Liver (tissue), 9 donors: Measurements from ENCODE around the gene NOP9. TPM values are rescaled to one million over a fixed set of nuclear protein-coding genes. Genes with fewer than 3 reads are reported as not detected.

ENCODE experiments used
- DNase-seq: peaks from one replicate; pipeline ENCODE4 v3.0.0-alpha.2; 2017; ENCODE audit warnings: low spot score
- H3K27ac ChIP-seq, 2 donors: one replicate each; pipeline ENCODE4 v1.7.0; 2013; ENCODE audit warnings: inconsistent platforms in 2 of 2, low read length in 2 of 2, control low read depth in 1 of 2, low read depth in 1 of 2, mild to moderate bottlenecking in 1 of 2
- H3K27me3 ChIP-seq, 4 donors: one replicate each; pipeline versions ENCODE4 v1.6.1 to v1.7.0; 2013; ENCODE audit warnings: low read length in 3 of 4, inconsistent platforms in 1 of 4, mild to moderate bottlenecking in 1 of 4, moderate library complexity in 1 of 4; ENCODE audit not compliant: control insufficient read depth in 4 of 4, insufficient read depth in 4 of 4
- H3K36me3 ChIP-seq, 4 donors: one replicate each; pipeline versions ENCODE4 v1.6.1 to v1.7.0; 2013; ENCODE audit warnings: low read length in 3 of 4, mild to moderate bottlenecking in 3 of 4, low read depth in 1 of 4, moderate library complexity in 1 of 4; ENCODE audit not compliant: control insufficient read depth in 4 of 4, insufficient read depth in 3 of 4
- H3K4me1 ChIP-seq, 4 donors: one replicate each; pipeline versions ENCODE4 v1.6.1 to v1.7.0; 2013; ENCODE audit warnings: low read length in 3 of 4, mild to moderate bottlenecking in 3 of 4, moderate library complexity in 1 of 4; ENCODE audit not compliant: control insufficient read depth in 4 of 4, insufficient read depth in 4 of 4
- H3K4me3 ChIP-seq, 3 donors: one replicate each; pipeline versions ENCODE4 v1.6.1 to v1.7.0; 2013; ENCODE audit warnings: low read length in 3 of 3, control low read depth in 1 of 3, low read depth in 1 of 3, mild to moderate bottlenecking in 1 of 3
- H3K9ac ChIP-seq, 2 donors: one replicate each; pipeline ENCODE4 v1.7.0; 2013; ENCODE audit warnings: low read length in 2 of 2, mild to moderate bottlenecking in 2 of 2, moderate library complexity in 2 of 2, control low read depth in 1 of 2, low read depth in 1 of 2
- H3K9me3 ChIP-seq, 4 donors: one replicate each; pipeline versions ENCODE4 v1.6.1 to v1.7.0; 2013; ENCODE audit warnings: low read length in 3 of 4; ENCODE audit not compliant: control insufficient read depth in 4 of 4
- CTCF ChIP-seq: fragments of 150-350 bp; IDR thresholded peaks from 2 replicates; pipeline ENCODE4 v1.5.1; 2017; ENCODE audit warnings: improper control_type of control experiment, low read depth, low read length; ENCODE audit not compliant: missing input control
- EGR1 ChIP-seq, 2 donors: IDR thresholded peaks; 2 replicates each; pipeline ENCODE4 v1.6.1; 2016 to 2018; ENCODE audit warnings: antibody characterized with exemption in 2 of 2, low read depth in 2 of 2
- FOXA1 ChIP-seq: IDR thresholded peaks from 2 replicates; pipeline ENCODE4 v1.6.1; 2016; ENCODE audit warnings: antibody characterized with exemption
- FOXA2 ChIP-seq: IDR thresholded peaks from 2 replicates; pipeline ENCODE4 v1.6.1; 2016; ENCODE audit warnings: antibody characterized with exemption
- GABPA ChIP-seq, 2 donors: IDR thresholded peaks in 1 of 2; conservative IDR thresholded peaks in 1 of 2; 2 replicates each; pipeline ENCODE4 v1.6.1; 2016; ENCODE audit warnings: antibody characterized with exemption in 2 of 2, mild to moderate bottlenecking in 1 of 2, moderate library complexity in 1 of 2
- HNF4A ChIP-seq, 2 donors: conservative IDR thresholded peaks; 2 replicates each; pipeline ENCODE4 v1.6.1; 2016; ENCODE audit warnings: antibody characterized with exemption in 2 of 2, mild to moderate bottlenecking in 2 of 2
- HNF4G ChIP-seq: IDR thresholded peaks from 2 replicates; pipeline ENCODE4 v1.6.1; 2016; ENCODE audit warnings: antibody characterized with exemption
- JUND ChIP-seq, 2 donors: IDR thresholded peaks; 2 replicates each; pipeline ENCODE4 v1.6.1; 2016; ENCODE audit warnings: antibody characterized with exemption in 2 of 2
- NR2F2 ChIP-seq: IDR thresholded peaks from 2 replicates; pipeline ENCODE4 v1.6.1; 2016; ENCODE audit warnings: antibody characterized with exemption
- RXRA ChIP-seq, 2 donors: IDR thresholded peaks; 2 replicates each; pipeline ENCODE4 v1.6.1; 2017 to 2018; ENCODE audit warnings: antibody characterized with exemption in 2 of 2, mild to moderate bottlenecking in 1 of 2
- SP1 ChIP-seq: IDR thresholded peaks from 2 replicates; pipeline ENCODE4 v1.6.1; 2018; ENCODE audit warnings: antibody characterized with exemption, mild to moderate bottlenecking
- YY1 ChIP-seq: IDR thresholded peaks from 2 replicates; pipeline ENCODE4 v1.6.1; 2016; ENCODE audit warnings: antibody characterized with exemption, mild to moderate bottlenecking
- WGBS: extraction: QIAGEN DNeasy Blood & Tissue Kit; methylation state at CpG from one replicate; pipeline ENCODE4 v1.1.7; 2013; 5-methylcytosine and 5-hydroxymethylcytosine counted together
- polyA plus RNA-seq, 2 donors: library from polyadenylated mRNA; stranded (reverse) in 1 of 2; unstranded in 1 of 2; fragments of 200-250 nt in 1 of 2; fragments of >200 nt in 1 of 2; fragmentation: Nextera tagmentation in 1 of 2; extraction: Ambion mirVana in 1 of 2; gene quantifications; one replicate each; pipeline versions ENCODE4 v1.2.1 to v1.2.3, GENCODE V29; 2013 to 2015
- total RNA-seq, 2 donors: library from RNA; depleted of rRNA; stranded (reverse); fragments of >200 nt; gene quantifications; one replicate each; pipeline ENCODE4 v1.2.3, GENCODE V29; 2014
- TF ChIP-seq, protein P1 (sequence below): IDR thresholded peaks from 2 replicates; pipeline ENCODE4 v1.6.1; 2016; ENCODE audit warnings: antibody characterized with exemption, mild to moderate bottlenecking
- TF ChIP-seq, protein P2 (sequence below): IDR thresholded peaks from 2 replicates; pipeline ENCODE4 v1.6.1; 2016; ENCODE audit warnings: antibody characterized with exemption
- TF ChIP-seq, protein P3 (sequence below): IDR thresholded peaks from 2 replicates; pipeline ENCODE4 v1.6.1; 2016; ENCODE audit warnings: antibody characterized with exemption
- donor health status: healthy.
- donor health status: healthy.
- donor health status: healthy.
- donor health status: healthy.
- donor health status: healthy.

NOP9 gene
- total and polyA plus RNA-seq, 4 donors = 3.8 to 18.2 (median 9.7) TPM

- Histone ChIP-seq H3K4me3 (no peak overlapping the region), H3K27ac (no peak overlapping the region), H3K9ac (no peak overlapping the region), H3K36me3 (peaks cover 0 to 7% (median 1%) of the 10 kb centered on the region in 4 donors), H3K27me3 (no peaks in the 10 kb centered on the region), H3K9me3 (no peaks in the 10 kb centered on the region), H3K4me1 (no peaks in the 10 kb centered on the region)
- no peak for TF ChIP-seq NR2F2
- no peak for TF ChIP-seq EGR1 (IDR thresholded peaks at IDR 0.05; ENCODE audit: low read depth in 2 of 2)
- TF ChIP-seq RXRA (IDR thresholded peaks at IDR 0.05) = no peak
- TF ChIP-seq, protein P1, sequence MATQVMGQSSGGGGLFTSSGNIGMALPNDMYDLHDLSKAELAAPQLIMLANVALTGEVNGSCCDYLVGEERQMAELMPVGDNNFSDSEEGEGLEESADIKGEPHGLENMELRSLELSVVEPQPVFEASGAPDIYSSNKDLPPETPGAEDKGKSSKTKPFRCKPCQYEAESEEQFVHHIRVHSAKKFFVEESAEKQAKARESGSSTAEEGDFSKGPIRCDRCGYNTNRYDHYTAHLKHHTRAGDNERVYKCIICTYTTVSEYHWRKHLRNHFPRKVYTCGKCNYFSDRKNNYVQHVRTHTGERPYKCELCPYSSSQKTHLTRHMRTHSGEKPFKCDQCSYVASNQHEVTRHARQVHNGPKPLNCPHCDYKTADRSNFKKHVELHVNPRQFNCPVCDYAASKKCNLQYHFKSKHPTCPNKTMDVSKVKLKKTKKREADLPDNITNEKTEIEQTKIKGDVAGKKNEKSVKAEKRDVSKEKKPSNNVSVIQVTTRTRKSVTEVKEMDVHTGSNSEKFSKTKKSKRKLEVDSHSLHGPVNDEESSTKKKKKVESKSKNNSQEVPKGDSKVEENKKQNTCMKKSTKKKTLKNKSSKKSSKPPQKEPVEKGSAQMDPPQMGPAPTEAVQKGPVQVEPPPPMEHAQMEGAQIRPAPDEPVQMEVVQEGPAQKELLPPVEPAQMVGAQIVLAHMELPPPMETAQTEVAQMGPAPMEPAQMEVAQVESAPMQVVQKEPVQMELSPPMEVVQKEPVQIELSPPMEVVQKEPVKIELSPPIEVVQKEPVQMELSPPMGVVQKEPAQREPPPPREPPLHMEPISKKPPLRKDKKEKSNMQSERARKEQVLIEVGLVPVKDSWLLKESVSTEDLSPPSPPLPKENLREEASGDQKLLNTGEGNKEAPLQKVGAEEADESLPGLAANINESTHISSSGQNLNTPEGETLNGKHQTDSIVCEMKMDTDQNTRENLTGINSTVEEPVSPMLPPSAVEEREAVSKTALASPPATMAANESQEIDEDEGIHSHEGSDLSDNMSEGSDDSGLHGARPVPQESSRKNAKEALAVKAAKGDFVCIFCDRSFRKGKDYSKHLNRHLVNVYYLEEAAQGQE = no peak
- TF ChIP-seq, protein P2, sequence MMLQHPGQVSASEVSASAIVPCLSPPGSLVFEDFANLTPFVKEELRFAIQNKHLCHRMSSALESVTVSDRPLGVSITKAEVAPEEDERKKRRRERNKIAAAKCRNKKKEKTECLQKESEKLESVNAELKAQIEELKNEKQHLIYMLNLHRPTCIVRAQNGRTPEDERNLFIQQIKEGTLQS = no peak
- no peak for TF ChIP-seq HNF4A (conservative IDR thresholded peaks at IDR 0.05)
- TF ChIP-seq, protein P3, sequence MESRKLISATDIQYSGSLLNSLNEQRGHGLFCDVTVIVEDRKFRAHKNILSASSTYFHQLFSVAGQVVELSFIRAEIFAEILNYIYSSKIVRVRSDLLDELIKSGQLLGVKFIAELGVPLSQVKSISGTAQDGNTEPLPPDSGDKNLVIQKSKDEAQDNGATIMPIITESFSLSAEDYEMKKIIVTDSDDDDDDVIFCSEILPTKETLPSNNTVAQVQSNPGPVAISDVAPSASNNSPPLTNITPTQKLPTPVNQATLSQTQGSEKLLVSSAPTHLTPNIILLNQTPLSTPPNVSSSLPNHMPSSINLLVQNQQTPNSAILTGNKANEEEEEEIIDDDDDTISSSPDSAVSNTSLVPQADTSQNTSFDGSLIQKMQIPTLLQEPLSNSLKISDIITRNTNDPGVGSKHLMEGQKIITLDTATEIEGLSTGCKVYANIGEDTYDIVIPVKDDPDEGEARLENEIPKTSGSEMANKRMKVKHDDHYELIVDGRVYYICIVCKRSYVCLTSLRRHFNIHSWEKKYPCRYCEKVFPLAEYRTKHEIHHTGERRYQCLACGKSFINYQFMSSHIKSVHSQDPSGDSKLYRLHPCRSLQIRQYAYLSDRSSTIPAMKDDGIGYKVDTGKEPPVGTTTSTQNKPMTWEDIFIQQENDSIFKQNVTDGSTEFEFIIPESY = no peak
- TF ChIP-seq YY1 = no peak
- TF ChIP-seq GABPA (IDR thresholded peaks at IDR 0.05 in 1 of 2, conservative IDR thresholded peaks at IDR 0.05 in 1 of 2) = no peak
- no peak for TF ChIP-seq CTCF
- TF ChIP-seq JUND (IDR thresholded peaks at IDR 0.05) = no peak
- no peak for DNase-seq
- 95% methylated on average over 11 of the region's 11 CpGs for WGBS
Measured at GRCh38 chr14:24252289-24253124, 47.1 kb upstream of the NOP9 start.

DNA sequence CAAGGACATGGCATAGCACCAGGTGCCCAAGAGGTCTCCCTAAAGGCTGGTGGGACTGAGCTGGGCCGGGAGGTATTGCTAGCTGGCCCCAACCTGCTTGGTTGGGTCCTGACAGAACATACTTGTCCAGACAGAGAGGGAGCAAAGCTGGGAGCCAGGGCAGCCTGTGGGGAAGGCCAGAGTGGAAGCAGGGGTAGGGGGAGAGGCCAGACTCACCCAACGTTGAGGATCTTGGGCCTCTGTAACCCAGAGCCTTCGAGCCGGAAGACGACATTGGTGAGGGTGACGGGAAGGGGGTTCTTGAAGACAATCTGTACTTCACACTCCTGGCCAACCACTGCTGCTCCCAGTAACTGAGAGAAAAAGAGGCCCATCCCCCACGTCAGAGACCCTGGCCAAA lies 45.7 kb upstream of the NOP9 start:
- H3K27me3 ChIP-seq = no peaks in the 10 kb centered on the region
- no peaks in the 10 kb centered on the region for H3K9me3 ChIP-seq
- DNase-seq = no peak
- H3K36me3 ChIP-seq = peaks cover 0 to 11% (median 1%) of the 10 kb centered on the region in 4 donors
- no peak overlapping the region for H3K4me3 ChIP-seq
- 90% methylated on average over 7 of the region's 7 CpGs for WGBS
- H3K27ac ChIP-seq = no peak overlapping the region
- TF ChIP-seq JUND (IDR thresholded peaks at IDR 0.05) (no peak), FOXA1 (no peak), SP1 (no peak), CTCF (no peak), FOXA2 (no peak), RXRA (IDR thresholded peaks at IDR 0.05) (no peak), EGR1 (IDR thresholded peaks at IDR 0.05; ENCODE audit: low read depth in 2 of 2) (no peak), GABPA (IDR thresholded peaks at IDR 0.05 in 1 of 2, conservative IDR thresholded peaks at IDR 0.05 in 1 of 2) (no peak), HNF4G (no peak), NR2F2 (no peak), HNF4A (conservative IDR thresholded peaks at IDR 0.05) (no peak)
- TF ChIP-seq, protein P2 = no peak
- TF ChIP-seq, protein P1 = no peak
- H3K9ac ChIP-seq = no peak overlapping the region
- no peaks in the 10 kb centered on the region for H3K4me1 ChIP-seq
